HepG2 (cell line): ENCODE measurements around the gene NLRC3. TPM values are rescaled to one million over a fixed set of nuclear protein-coding genes. Genes with fewer than 3 reads are reported as not detected.
A peak's percentile ranks its signal among the peaks of the same experiment; 100 is the strongest.

Experiments used
- ATAC-seq: fragments of 200-7000 bp; cut with Tn5 transposase; 3 replicates; pipeline ENCODE4 v1.9.1; 2020; ENCODE audit warnings: mild to moderate bottlenecking, moderate library complexity
- BruUV-seq: library from RNA; stranded (reverse); fragments of 400-500 nt; replicated peaks from 2 replicates; lab custom pipeline; 2021; lab: Mats Ljungman, UMichigan
- CTCF ChIA-PET: fragments of 300-600 bp; formaldehyde crosslinking; extraction: SDS; loops from one replicate; lab custom pipeline; 2021; ENCODE audit warnings: low total read pairs, inconsistent platforms, low intra/inter-chr PET ratio; lab: Yijun Ruan, JAX
- POLR2A ChIA-PET: fragments of 350-600 bp; sonication (Branson Sonifier 250); formaldehyde crosslinking; loops from one replicate; lab custom pipeline; 2020; ENCODE audit warnings: antibody characterized with exemption, inconsistent platforms; lab: Yijun Ruan, JAX
- DNase-seq: peaks from one replicate; pipeline ENCODE4 v3.0.0-alpha.2; 2015; ENCODE audit warnings: low spot score
- FAIRE-seq: peaks from 3 replicates; lab custom pipeline; 2011; peaks lifted over from hg19 to GRCh38; lab: Jason Lieb, UNC
- H2AFZ ChIP-seq: one replicate; pipeline ENCODE4 v1.6.1; 2011; ENCODE audit warnings: low read length, inconsistent platforms
- H3K27ac ChIP-seq: fragments of 300-600 bp; 3 replicates; pipeline ENCODE4 v1.8.0; 2011; ENCODE audit warnings: mixed run types, mild to moderate bottlenecking, mixed read lengths, low read length, inconsistent platforms; ENCODE audit not compliant: insufficient read depth; ENCODE audit errors: extremely low read length
- H3K27me3 ChIP-seq, 2 experiments: fragments of 200-600 bp in 1 of 2; 2 replicates in 1 of 2; 3 replicates in 1 of 2; pipeline versions ENCODE4 v1.6.0 to v1.8.0; 2011; ENCODE audit warnings: low read length in 2 of 2, mild to moderate bottlenecking in 2 of 2, moderate library complexity in 2 of 2, inconsistent platforms in 1 of 2; ENCODE audit not compliant: insufficient read depth in 2 of 2, control insufficient read depth in 1 of 2
- H3K36me3 ChIP-seq, 2 experiments: fragments of 200-600 bp in 1 of 2; replicated peaks in 1 of 2; 2 replicates in 1 of 2; 3 replicates in 1 of 2; pipeline versions ENCODE4 v1.5.1 to v1.8.0; 2011; ENCODE audit warnings: low read length in 2 of 2, inconsistent platforms in 1 of 2; ENCODE audit not compliant: insufficient read depth in 2 of 2, control insufficient read depth in 1 of 2
- H3K4me1 ChIP-seq: 2 replicates; pipeline ENCODE4 v1.5.1; 2012; ENCODE audit warnings: low read length, inconsistent platforms; ENCODE audit not compliant: insufficient read depth
- H3K4me2 ChIP-seq: 2 replicates; pipeline ENCODE4 v1.6.0; 2011; ENCODE audit warnings: low read depth, low read length, inconsistent platforms
- H3K4me3 ChIP-seq, 3 experiments: fragments of 200-600 bp in 1 of 3; sonication (generic), shearing (Covaris generic) in 1 of 3; replicated peaks in 1 of 3; 2 replicates each; pipeline ENCODE4 v1.5.1; 2011 to 2016; ENCODE audit warnings: low read length in 3 of 3, inconsistent platforms in 2 of 3, low read depth in 2 of 3, mild to moderate bottlenecking in 2 of 3, control low read depth in 1 of 3, mixed read lengths in 1 of 3; ENCODE audit not compliant: insufficient read depth in 1 of 3
- H3K79me2 ChIP-seq: one replicate; pipeline ENCODE4 v1.6.1; 2011; ENCODE audit warnings: low read length, inconsistent platforms; ENCODE audit not compliant: insufficient read depth
- H3K9ac ChIP-seq: 2 replicates; pipeline ENCODE4 v1.6.0; 2011; ENCODE audit warnings: mild to moderate bottlenecking, low read depth, low read length, inconsistent platforms; ENCODE audit not compliant: insufficient read depth
- H3K9me3 ChIP-seq: 2 replicates; pipeline ENCODE4 v1.5.1; 2012; ENCODE audit warnings: mild to moderate bottlenecking, low read length
- H4K20me1 ChIP-seq: 2 replicates; pipeline ENCODE4 v1.6.0; 2011; ENCODE audit warnings: inconsistent platforms, mild to moderate bottlenecking, low read length, moderate library complexity; ENCODE audit not compliant: insufficient read depth
- AGO2 ChIP-seq: fragments of 200-400 bp; formaldehyde crosslinking; optimal IDR thresholded peaks from 2 replicates; pipeline ENCODE3; 2017; ENCODE audit warnings: mild to moderate bottlenecking, low read depth, low read length, moderate library complexity
- DMAP1 ChIP-seq: IDR thresholded peaks from 2 replicates; pipeline ENCODE4 v1.6.1; 2016
- ELF3 ChIP-seq: IDR thresholded peaks from 2 replicates; pipeline ENCODE4 v1.6.1; 2016; ENCODE audit warnings: missing genetic modification reagents, missing compliant biosample characterization
- ELK4 ChIP-seq: sonication (generic); formaldehyde crosslinking; IDR thresholded peaks from 2 replicates; pipeline ENCODE4 v1.9.0; 2021; ENCODE audit warnings: missing genetic modification reagents, borderline replicate concordance
- IRF2 ChIP-seq: IDR thresholded peaks from 2 replicates; pipeline ENCODE4 v1.6.1; 2018; ENCODE audit warnings: missing genetic modification reagents, missing compliant biosample characterization
- ISX ChIP-seq: sonication (generic); formaldehyde crosslinking; conservative IDR thresholded peaks from 2 replicates; pipeline ENCODE4 v1.5.0; 2020; ENCODE audit warnings: missing genetic modification reagents
- KLF12 ChIP-seq: sonication (generic); formaldehyde crosslinking; IDR thresholded peaks from 2 replicates; pipeline ENCODE4 v1.4.0; 2020; ENCODE audit warnings: missing genetic modification reagents, borderline replicate concordance
- NFAT5 ChIP-seq: sonication (generic); formaldehyde crosslinking; IDR thresholded peaks from 2 replicates; pipeline ENCODE4 v1.4.0; 2020; ENCODE audit warnings: missing genetic modification reagents
- NFYC ChIP-seq: IDR thresholded peaks from 2 replicates; pipeline ENCODE4 v1.6.1; 2016; ENCODE audit warnings: missing genetic modification reagents, missing compliant biosample characterization
- PCBP2 ChIP-seq: fragments of 200-400 bp; formaldehyde crosslinking; optimal IDR thresholded peaks from 2 replicates; pipeline ENCODE3; 2018; ENCODE audit warnings: low read length, low read depth; ENCODE audit not compliant: poor library complexity, severe bottlenecking
- REPIN1 ChIP-seq: sonication (generic); formaldehyde crosslinking; IDR thresholded peaks from 2 replicates; pipeline ENCODE4 v1.8.0; 2022; ENCODE audit warnings: missing genetic modification reagents, low read depth, mild to moderate bottlenecking, borderline replicate concordance
- TFDP1 ChIP-seq: IDR thresholded peaks from 2 replicates; pipeline ENCODE4 v1.6.1; 2016; ENCODE audit warnings: missing compliant biosample characterization, missing genetic modification reagents, borderline replicate concordance
- THAP11 ChIP-seq: IDR thresholded peaks from 2 replicates; pipeline ENCODE4 v1.6.1; 2016; ENCODE audit warnings: missing biosample characterization, missing genetic modification reagents
- TP53 ChIP-seq: sonication (generic); formaldehyde crosslinking; conservative IDR thresholded peaks from 2 replicates; pipeline ENCODE4 v1.4.0; 2020; ENCODE audit warnings: missing genetic modification reagents
- ZNF280B ChIP-seq: sonication (generic); formaldehyde crosslinking; IDR thresholded peaks from 2 replicates; pipeline ENCODE4 v1.5.0; 2020; ENCODE audit warnings: missing genetic modification reagents, mild to moderate bottlenecking, borderline replicate concordance
- WGBS: methylation state at CpG from one replicate; pipeline ENCODE4 v1.1.6; 2017; ENCODE audit warnings: low lambda C conversion rate; 5-methylcytosine and 5-hydroxymethylcytosine counted together
- in situ Hi-C: cut with HindIII; loops from 2 replicates; pipeline ENCODE4 v1.10.0; 2017; ENCODE audit warnings: low pct_unique_long_range_greater_than_20kb; ENCODE audit not compliant: extremely low pct_ligation_motif_present
- intact Hi-C: fragments of 100-400 bp; cut with micrococcal nuclease; formaldehyde crosslinking; loops from one replicate; pipeline ENCODE4 v1.10.0; 2022; ENCODE audit not compliant: unreplicated experiment
- polyA plus RNA-seq, 8 experiments: library from polyadenylated mRNA; depleted of rRNA in 3 of 8; stranded (reverse) in 7 of 8; unstranded in 1 of 8; fragments of >200 nt; fragmentation: Illumina TruSeq in 4 of 8; extraction: Trizol in 4 of 8; gene quantifications; 2 replicates each; pipeline versions ENCODE4 v1.2.1 to v1.2.3, GENCODE V29; 2011 to 2016; ENCODE audit warnings: low read depth in 4 of 8, missing spikeins in 1 of 8, mixed read lengths in 1 of 8; ENCODE audit not compliant: insufficient read depth in 1 of 8
- total RNA-seq, 5 experiments: library from RNA; depleted of rRNA; stranded (reverse); fragments of >200 nt; fragmentation: Illumina TruSeq; extraction: Trizol; gene quantifications; 2 replicates each; pipeline ENCODE4 v1.2.3, GENCODE V29; 2016; ENCODE audit warnings: low read depth in 1 of 5

Gene NLRC3
- total and polyA plus RNA-seq, 2 of the 13 experiments (the other 11 are each of a cell fraction or from before 2014, with no cell fraction given): not detected

GRCh38 chr16:3553138-3553923 lies 23.9 kb downstream of the NLRC3 start:
- H3K4me1 ChIP-seq: peaks cover 8% of the 10 kb centered on the region; the same call in 1 of the 2 replicates
- H3K9ac ChIP-seq: no peak overlapping the region
- H3K79me2 ChIP-seq: no peaks in the 10 kb centered on the region
- ChIA-PET POLR2A (no interaction called here), CTCF (no interaction called here)
- ATAC-seq (no peak), FAIRE-seq (no peak), DNase-seq (peak; percentile 7)
- peak overlapping the region; percentile 39; the same call in 1 of the 2 replicates for H3K4me2 ChIP-seq
- WGBS: 44% methylated on average over 11 of the region's 11 CpGs
- H3K36me3 ChIP-seq: no peaks in the 10 kb centered on the region
- in situ Hi-C loops: no loop called here
- no peak overlapping the region for H2AFZ ChIP-seq
- no peaks in the 10 kb centered on the region for H4K20me1 ChIP-seq
- no peaks in the 10 kb centered on the region for H3K9me3 ChIP-seq
- BruUV-seq: no TSS peak
- intact Hi-C loops: no loop called here
- H3K27me3 ChIP-seq: peaks cover 0 to 5% of the 10 kb centered on the region in 2 experiments; a peak in 1 of 5 replicates
- H3K27ac ChIP-seq: no peak overlapping the region
- TF ChIP-seq DMAP1: no peak
- TF ChIP-seq ISX (CRISPR knock-in tag): no peak
- no peak for TF ChIP-seq NFYC (CRISPR knock-in tag)
- no peak for TF ChIP-seq AGO2
- TF ChIP-seq NFAT5: no peak
- TF ChIP-seq ZNF280B (CRISPR knock-in tag): no peak
- no peak for TF ChIP-seq THAP11
- no peak for TF ChIP-seq TP53 (CRISPR knock-in tag)
- TF ChIP-seq TFDP1 (CRISPR knock-in tag): no peak
- no peak for TF ChIP-seq REPIN1 (CRISPR knock-in tag)
- no peak for TF ChIP-seq KLF12 (CRISPR knock-in tag)
- no peak for TF ChIP-seq ELF3 (CRISPR knock-in tag)
- no peak for TF ChIP-seq PCBP2
- no peak for TF ChIP-seq ELK4 (CRISPR knock-in tag)
- no peak for TF ChIP-seq IRF2
- TF ChIP-seq, all 625 proteins: peak for 0
- H3K4me3 ChIP-seq: 0 out of 6 replicates have a peak overlapping the region, but pooled peaks of 1 of the 3 experiments have one; percentile 12
